ENCODE results near the gene DLX5. TPM values are rescaled to one million over a fixed set of nuclear protein-coding genes. Genes with fewer than 3 reads are reported as not detected.
"Not testable (repeated sequence)": the region's sequence is repeated elsewhere in the genome, so short reads cannot be mapped to it uniquely, and the experiment has no call there.

DLX5 gene
- polyA plus RNA-seq, 1 donor from 2014 or later, result 44.6 TPM

GRCh38 chr7:97043281-97043680 lies 18.6 kb upstream of the DLX5 start:
- TF ChIP-seq EZH2 (IDR thresholded peaks at IDR 0.05; ENCODE audit: borderline replicate concordance, insufficient read depth, low read length, poor library complexity, severe bottlenecking) (no peak), TAF1 (IDR thresholded peaks at IDR 0.05; ENCODE audit: low read depth) (no peak), SMC3 (conservative IDR thresholded peaks at IDR 0.05; ENCODE audit: poor library complexity) (no peak)
- no peaks in the 10 kb centered on the region for H3F3A ChIP-seq (ENCODE audit: insufficient read depth, low read length, poor library complexity, severe bottlenecking)
- H3K36me3 ChIP-seq (ENCODE audit: insufficient read depth, low read length), result no peaks in the 10 kb centered on the region
- H3K4me2 ChIP-seq (ENCODE audit: low read length), result no peak overlapping the region
- no peak overlapping the region for H3K9ac ChIP-seq (ENCODE audit: low read length)
- no peak overlapping the region for H3K27ac ChIP-seq (ENCODE audit: low read length)
- H3K4me3 ChIP-seq (ENCODE audit: low read length), result no peak overlapping the region
- no peaks in the 10 kb centered on the region for H3K9me2 ChIP-seq (ENCODE audit: insufficient read depth, low read length)
- H3K9me3 ChIP-seq (ENCODE audit: low read length), result no peaks in the 10 kb centered on the region
- peaks cover 4% of the 10 kb centered on the region for H4K20me1 ChIP-seq (ENCODE audit: insufficient read depth)
- H3K79me2 ChIP-seq (replicated peaks; ENCODE audit: insufficient read depth, low read length), result no peaks in the 10 kb centered on the region
- H3K27me3 ChIP-seq (ENCODE audit: insufficient read depth, low read depth, low read length), result no peaks in the 10 kb centered on the region
- no peak overlapping the region for H2AFZ ChIP-seq (ENCODE audit: low read depth, low read length)

- peaks cover 4% of the 10 kb centered on the region for H4K20me1 ChIP-seq (ENCODE audit: insufficient read depth)
- no peak overlapping the region for H3K4me2 ChIP-seq (ENCODE audit: low read length)
- H3F3A ChIP-seq (ENCODE audit: insufficient read depth, low read length, poor library complexity, severe bottlenecking), result no peaks in the 10 kb centered on the region
- no peaks in the 10 kb centered on the region for H3K9me3 ChIP-seq (ENCODE audit: low read length)
- H3K9ac ChIP-seq (ENCODE audit: low read length), result no peak overlapping the region
- no peaks in the 10 kb centered on the region for H3K27me3 ChIP-seq (ENCODE audit: insufficient read depth, low read depth, low read length)
- H2AFZ ChIP-seq (ENCODE audit: low read depth, low read length), result no peak overlapping the region
- H3K36me3 ChIP-seq (ENCODE audit: insufficient read depth, low read length), result no peaks in the 10 kb centered on the region
- H3K4me3 ChIP-seq (ENCODE audit: low read length), result no peak overlapping the region
- no peak overlapping the region for H3K27ac ChIP-seq (ENCODE audit: low read length)
- no peaks in the 10 kb centered on the region for H3K79me2 ChIP-seq (replicated peaks; ENCODE audit: insufficient read depth, low read length)
- TF ChIP-seq CTCF (IDR thresholded peaks at IDR 0.05; ENCODE audit: poor library complexity, severe bottlenecking) (no peak), TAF1 (IDR thresholded peaks at IDR 0.05; ENCODE audit: low read depth) (no peak), MXI1 (conservative IDR thresholded peaks at IDR 0.05; ENCODE audit: poor library complexity, severe bottlenecking) (no peak), POLR2AphosphoS5 (IDR thresholded peaks at IDR 0.05) (no peak), REST (IDR thresholded peaks at IDR 0.05; ENCODE audit: borderline replicate concordance) (no peak), EZH2 (IDR thresholded peaks at IDR 0.05; ENCODE audit: borderline replicate concordance, insufficient read depth, low read length, poor library complexity, severe bottlenecking) (no peak), SMC3 (conservative IDR thresholded peaks at IDR 0.05; ENCODE audit: poor library complexity) (no peak), RAD21 (conservative IDR thresholded peaks at IDR 0.05) (no peak), EP300 (conservative IDR thresholded peaks at IDR 0.05; ENCODE audit: poor library complexity, severe bottlenecking) (no peak)
- no peaks in the 10 kb centered on the region for H3K9me2 ChIP-seq (ENCODE audit: insufficient read depth, low read length)
Observed at GRCh38 chr7:97039374-97040065, 14.9 kb upstream of the DLX5 start.

GRCh38 chr7:97034213-97034852 lies 9.7 kb upstream of the DLX5 start:
- not testable (repeated sequence) for H3K9me3 ChIP-seq (ENCODE audit: low read length); H4K20me1 ChIP-seq (ENCODE audit: insufficient read depth); H3K9ac ChIP-seq (ENCODE audit: low read length); H3F3A ChIP-seq (ENCODE audit: insufficient read depth, low read length, poor library complexity, severe bottlenecking); H3K79me2 ChIP-seq (replicated peaks; ENCODE audit: insufficient read depth, low read length); H3K9me2 ChIP-seq (ENCODE audit: insufficient read depth, low read length); H3K27me3 ChIP-seq (ENCODE audit: insufficient read depth, low read depth, low read length); H3K36me3 ChIP-seq (ENCODE audit: insufficient read depth, low read length); H3K27ac ChIP-seq (ENCODE audit: low read length); H3K4me2 ChIP-seq (ENCODE audit: low read length); H2AFZ ChIP-seq (ENCODE audit: low read depth, low read length); H3K4me3 ChIP-seq (ENCODE audit: low read length)
